Measurements from ENCODE around the gene ELOA. TPM values are rescaled to one million over a fixed set of nuclear protein-coding genes. Genes with fewer than 3 reads are reported as not detected.
"Not testable (repeated sequence)": the region's sequence is repeated elsewhere in the genome, so short reads cannot be mapped to it uniquely, and the experiment has no call there.

ELOA gene
- polyA plus RNA-seq, 1 donor: 26.3 TPM

GRCh38 chr1:23733281-23733680, 10.0 kb upstream of the ELOA start:
- not testable (repeated sequence) for H3K4me1 ChIP-seq (ENCODE audit: control insufficient read depth, insufficient read depth, low read length); H3K27ac ChIP-seq (ENCODE audit: low read length); H3K4me3 ChIP-seq (ENCODE audit: low read length); H3K27me3 ChIP-seq (ENCODE audit: control insufficient read depth, insufficient read depth, low read length); H3K36me3 ChIP-seq (ENCODE audit: control insufficient read depth, insufficient read depth, low read length); DNase-seq; H3K9me3 ChIP-seq (ENCODE audit: control insufficient read depth, low read depth, low read length)
- WGBS (ENCODE audit: insufficient coverage, low lambda C conversion rate): 86% methylated on average over 1 of the region's 5 CpGs

DNA sequence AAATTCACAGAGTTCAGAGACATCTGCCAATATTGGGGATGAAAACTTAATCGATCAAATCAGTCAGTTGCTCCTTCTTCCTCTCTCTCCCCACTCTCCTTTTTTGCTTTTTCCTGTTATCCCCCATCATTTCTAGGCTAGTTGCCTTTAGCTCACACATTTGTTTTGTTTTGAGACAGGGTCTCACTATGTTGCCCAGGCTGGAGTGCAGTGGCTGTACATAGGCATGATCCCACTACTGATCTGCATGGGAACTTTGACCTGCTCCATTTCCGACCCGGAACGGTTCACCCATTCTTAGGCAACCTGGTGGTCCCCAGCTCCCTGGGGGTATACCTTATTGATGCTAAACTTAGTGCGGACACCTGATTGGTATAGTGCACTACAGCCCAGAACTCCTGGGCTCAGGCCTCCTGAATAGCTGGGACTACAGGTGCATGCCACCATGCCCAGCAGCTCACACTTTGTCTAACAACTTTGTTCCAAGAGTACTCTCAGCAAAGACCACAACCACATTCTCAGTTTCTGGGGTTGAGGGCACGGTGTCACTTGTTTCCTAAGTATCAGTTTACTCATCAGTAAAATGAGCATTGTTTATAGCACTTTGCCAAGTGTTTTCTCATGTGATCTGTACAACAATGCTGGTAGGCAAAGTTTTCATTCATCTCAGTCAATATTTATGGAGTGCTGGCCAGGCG, 6.7 kb upstream of the ELOA start:
- 100% methylated on average over 1 of the region's 7 CpGs for WGBS (ENCODE audit: insufficient coverage, low lambda C conversion rate)

GRCh38 chr1:23741609-23742008, 1.7 kb upstream of the ELOA start:
- Histone ChIP-seq H3K36me3 (ENCODE audit: control insufficient read depth, insufficient read depth, low read length) (no peaks in the 10 kb centered on the region), H3K9me3 (ENCODE audit: control insufficient read depth, low read depth, low read length) (no peaks in the 10 kb centered on the region), H3K4me1 (ENCODE audit: control insufficient read depth, insufficient read depth, low read length) (peaks cover 12% of the 10 kb centered on the region), H3K27me3 (ENCODE audit: control insufficient read depth, insufficient read depth, low read length) (no peaks in the 10 kb centered on the region), H3K4me3 (ENCODE audit: low read length) (no peak overlapping the region), H3K27ac (ENCODE audit: low read length) (no peak overlapping the region)
- 79% methylated on average over 3 of the region's 5 CpGs for WGBS (ENCODE audit: insufficient coverage, low lambda C conversion rate)
- no peak for DNase-seq

More for the DNA sequence above, 6.7 kb upstream of the ELOA start:
- DNase-seq: no peak
- Histone ChIP-seq H3K27me3 (ENCODE audit: control insufficient read depth, insufficient read depth, low read length) (no peaks in the 10 kb centered on the region), H3K4me3 (ENCODE audit: low read length) (no peak overlapping the region), H3K9me3 (ENCODE audit: control insufficient read depth, low read depth, low read length) (no peaks in the 10 kb centered on the region), H3K4me1 (ENCODE audit: control insufficient read depth, insufficient read depth, low read length) (no peaks in the 10 kb centered on the region), H3K36me3 (ENCODE audit: control insufficient read depth, insufficient read depth, low read length) (no peaks in the 10 kb centered on the region), H3K27ac (ENCODE audit: low read length) (no peak overlapping the region)

DNA sequence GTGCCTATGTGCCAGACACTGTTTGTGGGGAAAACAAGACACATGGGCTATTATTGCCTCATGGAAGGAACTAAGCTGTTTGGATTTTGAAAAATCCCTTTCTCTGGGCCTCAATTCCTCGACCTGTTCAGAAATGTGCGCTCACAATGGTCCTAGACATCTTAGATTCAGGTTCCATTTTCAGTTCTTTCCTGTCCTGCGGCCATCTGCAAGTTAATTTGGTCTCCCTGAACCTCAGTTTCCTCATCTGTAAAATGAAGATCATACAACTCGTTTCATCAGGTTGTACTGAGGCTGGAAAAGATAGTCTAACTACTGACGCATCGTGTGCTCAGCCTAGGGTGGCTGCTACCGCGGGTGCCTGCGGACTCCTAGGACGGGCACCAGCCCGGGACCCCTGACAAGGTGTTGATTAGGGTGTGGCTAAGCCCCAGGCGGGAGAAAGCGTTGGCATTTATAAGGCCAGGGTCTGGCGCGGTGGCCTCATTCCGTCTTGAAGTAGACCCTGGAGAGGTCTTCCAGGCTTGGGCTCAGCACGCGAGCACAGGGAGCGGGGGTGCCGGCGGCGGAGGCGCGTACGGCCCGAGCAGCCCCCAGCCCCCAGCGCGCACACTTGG, 493 bp upstream of the ELOA start:
- Histone ChIP-seq H3K4me3 (ENCODE audit: low read length) (peak overlapping the region; percentile 68), H3K4me1 (ENCODE audit: control insufficient read depth, insufficient read depth, low read length) (peaks cover 12% of the 10 kb centered on the region), H3K27me3 (ENCODE audit: control insufficient read depth, insufficient read depth, low read length) (no peaks in the 10 kb centered on the region), H3K36me3 (ENCODE audit: control insufficient read depth, insufficient read depth, low read length) (peaks cover 3% of the 10 kb centered on the region), H3K9me3 (ENCODE audit: control insufficient read depth, low read depth, low read length) (no peaks in the 10 kb centered on the region), H3K27ac (ENCODE audit: low read length) (peak overlapping the region; percentile 46)
- no CpG with 5 or more reads among the region's 28 CpGs for WGBS (ENCODE audit: insufficient coverage, low lambda C conversion rate)
- DNase-seq: no peak

DNA sequence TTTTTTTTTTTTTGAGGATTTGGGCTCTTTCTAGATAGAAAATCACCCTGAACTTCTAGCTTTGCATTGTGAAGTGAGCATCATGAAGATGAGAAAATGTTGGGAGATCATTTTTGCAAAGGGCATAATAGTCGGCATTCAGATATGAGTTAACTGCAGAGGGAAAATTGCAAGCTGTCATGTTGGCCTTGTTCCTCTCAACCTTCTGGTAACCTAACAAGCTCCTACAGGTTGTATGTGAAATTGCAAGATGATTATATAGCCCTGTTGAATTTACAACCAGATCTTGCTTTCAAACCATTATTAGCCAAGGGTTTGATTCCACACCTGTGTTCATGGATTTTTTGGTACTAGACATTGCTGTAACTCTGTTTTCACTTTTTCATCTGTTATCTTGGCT, 2.2 kb downstream of the ELOA start:
- Histone ChIP-seq H3K36me3 (ENCODE audit: control insufficient read depth, insufficient read depth, low read length) (peaks cover 3% of the 10 kb centered on the region), H3K4me3 (ENCODE audit: low read length) (peak overlapping the region; percentile 68), H3K27me3 (ENCODE audit: control insufficient read depth, insufficient read depth, low read length) (no peaks in the 10 kb centered on the region), H3K9me3 (ENCODE audit: control insufficient read depth, low read depth, low read length) (no peaks in the 10 kb centered on the region), H3K27ac (ENCODE audit: low read length) (no peak overlapping the region), H3K4me1 (ENCODE audit: control insufficient read depth, insufficient read depth, low read length) (peaks cover 12% of the 10 kb centered on the region)
- DNase-seq: peak in 1 of 2 donors; percentile 43
- WGBS (ENCODE audit: insufficient coverage, low lambda C conversion rate): no CpG with 5 or more reads among the region's 1 CpG

- H3K9me3 ChIP-seq (ENCODE audit: control insufficient read depth, low read depth, low read length): no peaks in the 10 kb centered on the region
- H3K27me3 ChIP-seq (ENCODE audit: control insufficient read depth, insufficient read depth, low read length): no peaks in the 10 kb centered on the region
- DNase-seq: no peak
- H3K36me3 ChIP-seq (ENCODE audit: control insufficient read depth, insufficient read depth, low read length): peaks cover 28% of the 10 kb centered on the region
- WGBS (ENCODE audit: insufficient coverage, low lambda C conversion rate): 86% methylated on average over 2 of the region's 3 CpGs
- no peak overlapping the region for H3K4me3 ChIP-seq (ENCODE audit: low read length)
- H3K4me1 ChIP-seq (ENCODE audit: control insufficient read depth, insufficient read depth, low read length): peaks cover 12% of the 10 kb centered on the region
- H3K27ac ChIP-seq (ENCODE audit: low read length): no peak overlapping the region
Measured at GRCh38 chr1:23748016-23748415, 4.7 kb downstream of the ELOA start.

- Histone ChIP-seq H3K27me3 (ENCODE audit: control insufficient read depth, insufficient read depth, low read length) (no peaks in the 10 kb centered on the region), H3K4me3 (ENCODE audit: low read length) (no peak overlapping the region), H3K36me3 (ENCODE audit: control insufficient read depth, insufficient read depth, low read length) (peaks cover 60% of the 10 kb centered on the region), H3K27ac (ENCODE audit: low read length) (no peak overlapping the region), H3K4me1 (ENCODE audit: control insufficient read depth, insufficient read depth, low read length) (no peaks in the 10 kb centered on the region), H3K9me3 (ENCODE audit: control insufficient read depth, low read depth, low read length) (no peaks in the 10 kb centered on the region)
- DNase-seq: peak in 1 of 2 donors; percentile 27
- WGBS (ENCODE audit: insufficient coverage, low lambda C conversion rate): 33% methylated on average over 3 of the region's 11 CpGs
Measured at GRCh38 chr1:23751050-23751814, 8.0 kb downstream of the ELOA start.

GRCh38 chr1:23751815-23752200, 8.5 kb downstream of the ELOA start:
- Histone ChIP-seq H3K27me3 (ENCODE audit: control insufficient read depth, insufficient read depth, low read length) (no peaks in the 10 kb centered on the region), H3K4me3 (ENCODE audit: low read length) (no peak overlapping the region), H3K9me3 (ENCODE audit: control insufficient read depth, low read depth, low read length) (no peaks in the 10 kb centered on the region), H3K4me1 (ENCODE audit: control insufficient read depth, insufficient read depth, low read length) (no peaks in the 10 kb centered on the region), H3K27ac (ENCODE audit: low read length) (no peak overlapping the region), H3K36me3 (ENCODE audit: control insufficient read depth, insufficient read depth, low read length) (peaks cover 66% of the 10 kb centered on the region)
- DNase-seq: no peak
- 86% methylated on average over 1 of the region's 4 CpGs for WGBS (ENCODE audit: insufficient coverage, low lambda C conversion rate)

- DNase-seq: no peak
- peaks cover 74% of the 10 kb centered on the region for H3K36me3 ChIP-seq (ENCODE audit: control insufficient read depth, insufficient read depth, low read length)
Measured at GRCh38 chr1:23752909-23753308, 9.6 kb downstream of the ELOA start.

GRCh38 chr1:23756676-23757075, 13.4 kb downstream of the ELOA start:
- Histone ChIP-seq H3K9me3 (ENCODE audit: control insufficient read depth, low read depth, low read length) (no peaks in the 10 kb centered on the region), H3K36me3 (ENCODE audit: control insufficient read depth, insufficient read depth, low read length) (peaks cover 95% of the 10 kb centered on the region), H3K27me3 (ENCODE audit: control insufficient read depth, insufficient read depth, low read length) (no peaks in the 10 kb centered on the region), H3K4me1 (ENCODE audit: control insufficient read depth, insufficient read depth, low read length) (no peaks in the 10 kb centered on the region), H3K4me3 (ENCODE audit: low read length) (no peak overlapping the region), H3K27ac (ENCODE audit: low read length) (no peak overlapping the region)
- WGBS (ENCODE audit: insufficient coverage, low lambda C conversion rate): no CpG with 5 or more reads among the region's 3 CpGs
- no peak for DNase-seq

More at GRCh38 chr1:23752909-23753308, 9.6 kb downstream of the ELOA start:
- WGBS (ENCODE audit: insufficient coverage, low lambda C conversion rate): no CpG with 5 or more reads among the region's 1 CpG
- no peak overlapping the region for H3K27ac ChIP-seq (ENCODE audit: low read length)
- no peaks in the 10 kb centered on the region for H3K27me3 ChIP-seq (ENCODE audit: control insufficient read depth, insufficient read depth, low read length)
- no peaks in the 10 kb centered on the region for H3K9me3 ChIP-seq (ENCODE audit: control insufficient read depth, low read depth, low read length)
- H3K4me1 ChIP-seq (ENCODE audit: control insufficient read depth, insufficient read depth, low read length): no peaks in the 10 kb centered on the region
- no peak overlapping the region for H3K4me3 ChIP-seq (ENCODE audit: low read length)
